ENCODE data around the gene CCDC73. TPM values are rescaled to one million over a fixed set of nuclear protein-coding genes. Genes with fewer than 3 reads are reported as not detected.
A peak's percentile ranks its signal among the peaks of the same experiment; 100 is the strongest.

CCDC73 gene
- 0.46 and 0.78 TPM in 2 replicates for total RNA-seq (2013; cell fraction: nucleolus; rRNA removed)
- 0.16 and 0.23 TPM in 2 replicates for total RNA-seq (2014; rRNA removed)
- 0.27 and 0.78 TPM in 2 replicates for total RNA-seq (2014; rRNA removed; fragmentation: Illumina TruSeq; extraction: Trizol)
- total RNA-seq (2021) = 0.05 and 0.11 TPM in 2 replicates
- 0.08 TPM for polyA plus RNA-seq (2011; ENCODE audit: low read depth)
- 0.16 and 0.32 TPM in 2 replicates for polyA plus RNA-seq (2011; rRNA removed)
- polyA plus RNA-seq (2011; cell fraction: cytosol; rRNA removed) = 0.03 and 0.05 TPM in 2 replicates
- polyA plus RNA-seq (2011; cell fraction: nucleus; rRNA removed) = 0.12 and 0.18 TPM in 2 replicates
- polyA plus RNA-seq (2012) = 0.10 and 0.24 TPM in 2 replicates
- polyA plus RNA-seq (2014; fragmentation: Illumina TruSeq; extraction: Trizol) = 0.10 TPM in 1 of 2 replicates, not detected in the other
- polyA plus RNA-seq (2014; fragmentation: Nextera tagmentation; extraction: Ambion mirVana) = under 1 TPM; 0.11 to 0.57 TPM
- 0.05 and 0.09 TPM in 2 replicates for polyA plus RNA-seq (2014; rRNA removed)
- under 1 TPM; 0.05 to 0.20 TPM for polyA plus RNA-seq (2016; fragmentation: Nextera tagmentation; extraction: Ambion mirVana)
- 0.07 and 0.10 TPM in 2 replicates for polyA minus RNA-seq (2011; rRNA and poly(A)+ RNA removed)
- not detected in 2 replicates for polyA minus RNA-seq (2011; cell fraction: cytosol; rRNA and poly(A)+ RNA removed)
- 0.24 and 0.38 TPM in 2 replicates for polyA minus RNA-seq (2011; cell fraction: nucleus; rRNA and poly(A)+ RNA removed)
- percentile 34 among the genes with signal in this experiment for Bru-seq, nascent RNA
- percentile 37 among the genes with signal in this experiment for BruChase-seq, experiment 1, labeled RNA remaining after a 6-hour chase
- percentile 38 among the genes with signal in this experiment for BruChase-seq, experiment 2, labeled RNA remaining after a 2-hour chase
- long read RNA-seq, experiment 1, partial matches to known transcripts = 0 of 2 reads
- long read RNA-seq, experiment 1, other reads (novel, unspliced or antisense) = 2 of 2 reads
- long read RNA-seq, experiment 2, partial matches to known transcripts = 6 of 17 reads
- long read RNA-seq, experiment 2, other reads (novel, unspliced or antisense) = 11 of 17 reads

- intact Hi-C loops (cut with micrococcal nuclease; ENCODE audit: unreplicated experiment) = no loop called here
- H3K27me3 ChIP-seq (replicated peaks in 1 of 2; ENCODE audit: control insufficient read depth in 2 of 2, insufficient read depth in 2 of 2, low read length in 1 of 2) = no peaks in the 10 kb centered on the region
- no peak for TF ChIP-seq STAT3 (IDR thresholded peaks at IDR 0.05; ENCODE audit: low read depth, low read length)
- no peak for TF ChIP-seq NFYB (IDR thresholded peaks at IDR 0.05; ENCODE audit: insufficient read depth, low read depth, low read length)
- TF ChIP-seq MEF2B (IDR thresholded peaks at IDR 0.05; ENCODE audit: partially characterized antibody, poor library complexity, severe bottlenecking) = no peak
- TF ChIP-seq ZSCAN29 (IDR thresholded peaks at IDR 0.05) = no peak
- no peak for TF ChIP-seq E2F8 (IDR thresholded peaks at IDR 0.05; ENCODE audit: low read depth, partially characterized antibody)
- TF ChIP-seq ZNF622 (IDR thresholded peaks at IDR 0.05) = no peak
- no peak for TF ChIP-seq NRF1 (conservative IDR thresholded peaks at IDR 0.05; ENCODE audit: low read depth, low read length)
- no peak for TF ChIP-seq PML (IDR thresholded peaks at IDR 0.05; ENCODE audit: low read length)
- no peak for TF ChIP-seq IKZF1 (conservative IDR thresholded peaks at IDR 0.05)
- no peak within 1 kb of the TSS for H2AFZ ChIP-seq (ENCODE audit: control insufficient read depth, low read depth, low read length)
- H3K9me3 ChIP-seq (replicated peaks; ENCODE audit: control insufficient read depth, insufficient read depth, low read length) = no peaks in the 10 kb centered on the region
- CTCF ChIA-PET = interaction anchor here (0.6 to 6.6 kb wide), 9 partner anchors 15 to 1652 kb away, joined by 3 to 82 read pairs (median 4); no protein-coding TSS in a partner anchor
- SMC1A ChIA-PET (ENCODE audit: uncharacterized antibody, unreplicated experiment) = interaction anchor here (0.6 to 2.4 kb wide), 4 partner anchors 14 to 471 kb away, joined by 3 to 8 read pairs (median 4); no protein-coding TSS in a partner anchor
- H3K4me3 ChIP-seq = no peak within 1 kb of the TSS
- 95% methylated on average over 12 of the region's 12 CpGs for WGBS (ENCODE audit: insufficient coverage, insufficient replicate concordance, low lambda C conversion rate, missing lambda C conversion rate)
- BruUV-seq (replicated peaks) = no TSS peak
- no peak within 1 kb of the TSS for H3K4me2 ChIP-seq (ENCODE audit: control insufficient read depth, insufficient read depth)
- H3K36me3 ChIP-seq (ENCODE audit: control insufficient read depth in 2 of 2, insufficient read depth in 2 of 2, low read length in 1 of 2) = no peaks in the 10 kb centered on the region
- POLR2A ChIA-PET = interaction anchor here (0.6 kb wide), 1 partner anchor 96 kb away, joined by 3 read pairs; no protein-coding TSS in a partner anchor
- H4K20me1 ChIP-seq (ENCODE audit: control insufficient read depth, insufficient read depth) = no peaks in the 10 kb centered on the region
- DNase-seq (ENCODE audit: low read depth, low spot score) (no peak), ATAC-seq (no peak), FAIRE-seq (no peak)
- no peaks in the 10 kb centered on the region for H3K4me1 ChIP-seq (ENCODE audit: control insufficient read depth, insufficient read depth, low read length)
- H3K79me2 ChIP-seq (ENCODE audit: control insufficient read depth, insufficient read depth, low read length) = no peaks in the 10 kb centered on the region
- H3K27ac ChIP-seq (ENCODE audit: control insufficient read depth, insufficient read depth) = no peak within 1 kb of the TSS
- RAD21 ChIA-PET (ENCODE audit: unreplicated experiment) = no interaction called here
- in situ Hi-C loops (cut with MboI) = loop anchor here (5.0 kb wide), 1 partner anchor 472 kb away; no protein-coding TSS in a partner anchor
- H3K9ac ChIP-seq (ENCODE audit: control insufficient read depth, insufficient read depth, low read length) = no peak within 1 kb of the TSS
Measured at GRCh38 chr11:32794439-32794838, at the start of gene CCDC73. CCDC73 (minus strand) TSS chr11:32794662; CDS start chr11:32760243, 34,419 bp downstream.

Measured in GM12878 (cell line).